ENCODE measurements around the gene POFUT2.

The POFUT2 gene

DNA sequence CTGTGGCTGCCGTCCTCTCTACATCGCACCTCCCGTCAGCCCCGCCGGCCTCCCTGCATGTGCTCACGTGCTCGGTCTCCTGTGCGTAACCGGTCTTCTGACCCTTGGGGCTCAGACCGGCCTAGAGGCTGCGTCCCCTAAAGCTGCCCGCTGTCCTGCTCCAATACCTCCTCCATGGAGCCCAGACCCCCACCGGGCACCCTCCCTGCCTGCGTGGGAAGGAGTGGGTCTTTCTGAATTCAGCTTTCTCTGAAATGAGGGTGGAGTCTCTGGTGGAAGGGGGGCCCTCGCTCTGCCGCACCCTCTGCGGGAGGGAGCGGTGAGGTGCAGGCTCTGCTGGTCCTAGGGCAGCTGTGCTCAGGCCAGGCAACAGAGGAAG, 18.7 kb upstream of the POFUT2 start:
- Histone ChIP-seq H3K79me2 (ENCODE audit: insufficient read depth, low read depth) (no peaks in the 10 kb centered on the region), H3K27ac (no peak overlapping the region), H3K36me3 (ENCODE audit: insufficient read depth) (no peaks in the 10 kb centered on the region), H3K4me1 (ENCODE audit: low read depth, poor library complexity, severe bottlenecking) (peaks cover 24% of the 10 kb centered on the region), H3K27me3 (ENCODE audit: insufficient read depth, low read depth) (peaks cover 88% of the 10 kb centered on the region), H3K9ac (no peak overlapping the region), H2AFZ (ENCODE audit: low read depth) (no peak overlapping the region), H4K20me1 (ENCODE audit: insufficient read depth) (no peaks in the 10 kb centered on the region), H3K4me2 (no peak overlapping the region), H3K4me3 (IDR thresholded peaks at IDR 0.05; ENCODE audit: insufficient read depth, low read depth, low read length) (no peak overlapping the region)
- TF ChIP-seq, protein P1, sequence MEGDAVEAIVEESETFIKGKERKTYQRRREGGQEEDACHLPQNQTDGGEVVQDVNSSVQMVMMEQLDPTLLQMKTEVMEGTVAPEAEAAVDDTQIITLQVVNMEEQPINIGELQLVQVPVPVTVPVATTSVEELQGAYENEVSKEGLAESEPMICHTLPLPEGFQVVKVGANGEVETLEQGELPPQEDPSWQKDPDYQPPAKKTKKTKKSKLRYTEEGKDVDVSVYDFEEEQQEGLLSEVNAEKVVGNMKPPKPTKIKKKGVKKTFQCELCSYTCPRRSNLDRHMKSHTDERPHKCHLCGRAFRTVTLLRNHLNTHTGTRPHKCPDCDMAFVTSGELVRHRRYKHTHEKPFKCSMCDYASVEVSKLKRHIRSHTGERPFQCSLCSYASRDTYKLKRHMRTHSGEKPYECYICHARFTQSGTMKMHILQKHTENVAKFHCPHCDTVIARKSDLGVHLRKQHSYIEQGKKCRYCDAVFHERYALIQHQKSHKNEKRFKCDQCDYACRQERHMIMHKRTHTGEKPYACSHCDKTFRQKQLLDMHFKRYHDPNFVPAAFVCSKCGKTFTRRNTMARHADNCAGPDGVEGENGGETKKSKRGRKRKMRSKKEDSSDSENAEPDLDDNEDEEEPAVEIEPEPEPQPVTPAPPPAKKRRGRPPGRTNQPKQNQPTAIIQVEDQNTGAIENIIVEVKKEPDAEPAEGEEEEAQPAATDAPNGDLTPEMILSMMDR (conservative IDR thresholded peaks at IDR 0.05; ENCODE audit: low read depth, low read length) = no peak

DNA sequence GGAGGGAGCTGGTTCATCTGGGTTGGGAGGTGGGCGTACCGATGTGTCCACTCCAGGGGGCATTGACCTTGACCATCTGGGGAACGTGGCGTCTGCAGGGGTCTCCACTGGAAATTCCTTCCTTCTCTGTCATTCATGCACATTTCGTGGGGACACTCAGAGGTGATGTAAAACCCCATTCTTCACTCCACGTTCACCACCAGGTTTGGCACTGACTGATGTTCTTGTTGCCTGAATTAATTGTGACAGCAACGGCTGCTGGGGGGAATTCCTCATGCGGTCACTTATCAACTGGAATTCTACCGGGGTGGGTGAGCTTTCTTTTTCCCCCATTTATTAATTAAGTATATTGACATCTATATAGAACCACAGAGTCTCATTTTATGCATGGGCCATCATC, 18.1 kb upstream of the POFUT2 start:
- no peaks in the 10 kb centered on the region for H3K79me2 ChIP-seq (ENCODE audit: insufficient read depth, low read depth)
- peaks cover 24% of the 10 kb centered on the region for H3K4me1 ChIP-seq (ENCODE audit: low read depth, poor library complexity, severe bottlenecking)
- H3K27ac ChIP-seq = no peak overlapping the region

DNA sequence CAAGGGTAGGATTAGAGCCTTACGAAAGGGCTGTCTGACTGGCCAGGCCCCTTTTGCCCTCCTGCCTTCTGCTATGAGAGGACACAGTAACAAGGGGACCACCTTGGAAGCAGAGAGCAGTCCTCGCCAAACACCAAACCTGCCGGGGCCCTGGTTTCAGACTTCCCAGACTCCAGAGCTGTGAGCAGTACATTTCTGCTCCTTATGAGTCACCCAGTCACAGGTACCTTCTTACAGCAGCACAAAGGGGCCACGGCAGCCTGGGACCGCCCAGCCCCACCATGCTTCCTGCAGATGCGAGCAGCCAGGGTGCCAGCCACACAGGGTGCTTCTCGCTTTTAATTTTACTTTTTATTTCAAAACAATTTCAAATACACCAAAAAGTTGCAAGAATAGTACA, 17.2 kb upstream of the POFUT2 start:
- no peak overlapping the region for H3K27ac ChIP-seq
- H3K36me3 ChIP-seq (ENCODE audit: insufficient read depth) = no peaks in the 10 kb centered on the region
- H3K4me2 ChIP-seq = no peak overlapping the region; the same call in 1 of the 2 replicates
- H3K79me2 ChIP-seq (ENCODE audit: insufficient read depth, low read depth) = no peaks in the 10 kb centered on the region
- H3K4me3 ChIP-seq (IDR thresholded peaks at IDR 0.05; ENCODE audit: insufficient read depth, low read depth, low read length) = no peak overlapping the region
- no peaks in the 10 kb centered on the region for H4K20me1 ChIP-seq (ENCODE audit: insufficient read depth)
- H3K27me3 ChIP-seq (ENCODE audit: insufficient read depth, low read depth) = peaks cover 89% of the 10 kb centered on the region
- H3K9ac ChIP-seq = no peak overlapping the region
- H2AFZ ChIP-seq (ENCODE audit: low read depth) = no peak overlapping the region
- H3K4me1 ChIP-seq (ENCODE audit: low read depth, poor library complexity, severe bottlenecking) = peaks cover 24% of the 10 kb centered on the region
- TF ChIP-seq, protein P1 (conservative IDR thresholded peaks at IDR 0.05; ENCODE audit: low read depth, low read length) = no peak

More for the DNA sequence above, 18.1 kb upstream of the POFUT2 start:
- Histone ChIP-seq H3K9ac (no peak overlapping the region), H2AFZ (ENCODE audit: low read depth) (no peak overlapping the region), H3K4me3 (IDR thresholded peaks at IDR 0.05; ENCODE audit: insufficient read depth, low read depth, low read length) (no peak overlapping the region), H3K27me3 (ENCODE audit: insufficient read depth, low read depth) (peaks cover 89% of the 10 kb centered on the region), H3K36me3 (ENCODE audit: insufficient read depth) (no peaks in the 10 kb centered on the region), H3K4me2 (no peak overlapping the region; the same call in 1 of the 2 replicates), H4K20me1 (ENCODE audit: insufficient read depth) (no peaks in the 10 kb centered on the region)
- TF ChIP-seq, protein P1 (conservative IDR thresholded peaks at IDR 0.05; ENCODE audit: low read depth, low read length) = no peak

DNA sequence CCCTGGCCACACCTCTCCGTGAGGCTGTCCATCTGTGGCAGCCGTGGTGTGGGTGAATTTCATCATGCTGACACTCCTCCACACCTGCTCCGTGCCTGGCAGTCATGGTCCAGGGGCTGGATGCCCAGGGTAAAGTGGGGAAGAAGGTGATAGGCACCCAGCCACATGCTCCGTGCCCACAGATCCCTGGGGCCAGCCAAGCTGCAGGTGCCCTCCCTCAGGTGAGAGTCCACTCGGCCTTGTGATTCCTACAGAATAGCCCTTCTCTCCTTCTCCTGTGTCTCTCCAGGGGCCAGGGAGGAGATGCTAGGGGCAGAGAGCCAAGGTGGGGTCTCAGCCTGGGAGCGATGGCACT, 16.8 kb upstream of the POFUT2 start:
- Histone ChIP-seq H3K4me1 (ENCODE audit: low read depth, poor library complexity, severe bottlenecking) (peaks cover 24% of the 10 kb centered on the region), H4K20me1 (ENCODE audit: insufficient read depth) (no peaks in the 10 kb centered on the region), H3K79me2 (ENCODE audit: insufficient read depth, low read depth) (no peaks in the 10 kb centered on the region), H3K9ac (no peak overlapping the region), H3K27me3 (ENCODE audit: insufficient read depth, low read depth) (peaks cover 91% of the 10 kb centered on the region), H3K4me3 (IDR thresholded peaks at IDR 0.05; ENCODE audit: insufficient read depth, low read depth, low read length) (no peak overlapping the region), H3K36me3 (ENCODE audit: insufficient read depth) (no peaks in the 10 kb centered on the region), H2AFZ (ENCODE audit: low read depth) (no peak overlapping the region), H3K27ac (no peak overlapping the region), H3K4me2 (no peak overlapping the region)
- TF ChIP-seq, protein P1 (conservative IDR thresholded peaks at IDR 0.05; ENCODE audit: low read depth, low read length) = no peak
